ENCODE data around the gene BBOF1. TPM values are rescaled to one million over a fixed set of nuclear protein-coding genes. Genes with fewer than 3 reads are reported as not detected.

Gene BBOF1
- total RNA-seq, 1 donor from 2014 or later: 5.6 TPM

GRCh38 chr14:74064426-74064825 is 45.3 kb downstream of the BBOF1 start:
- Histone ChIP-seq H3K4me1 (no peaks in the 10 kb centered on the region), H3K27me3 (no peaks in the 10 kb centered on the region), H3K27ac (no peak overlapping the region), H3K4me3 (no peak overlapping the region), H3K36me3 (peaks cover 0 to 63% of the 10 kb centered on the region in 2 donors), H3K9me3 (no peaks in the 10 kb centered on the region)
- no peak for DNase-seq (ENCODE audit: extremely low spot score in 2 of 2)
- TF ChIP-seq POLR2A (IDR thresholded peaks at IDR 0.05) (no peak), POLR2AphosphoS5 (IDR thresholded peaks at IDR 0.05; ENCODE audit: insufficient read depth in 1 of 2, low read depth in 1 of 2) (no peak), CTCF (IDR thresholded peaks at IDR 0.05) (no peak)
- intact Hi-C loops (cut with DNase I): no loop called here

DNA sequence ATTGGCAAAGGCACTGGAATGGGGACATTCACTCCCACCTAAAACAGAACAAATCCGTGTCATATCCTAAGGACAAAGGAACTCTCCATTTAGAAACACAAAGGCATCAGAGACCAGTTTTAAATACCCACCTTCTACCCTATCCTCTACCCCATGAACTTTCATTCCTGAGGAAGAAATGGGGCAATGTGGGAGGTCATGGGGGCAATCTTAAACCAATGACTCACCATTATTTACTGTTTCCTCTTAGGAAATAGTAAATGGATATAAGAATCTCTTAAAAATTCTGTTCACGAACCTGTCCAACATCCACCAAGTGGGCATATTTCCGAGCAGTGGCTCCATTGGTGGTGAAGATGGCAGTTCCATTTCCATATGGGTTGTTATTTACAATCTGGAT is 45.7 kb downstream of the BBOF1 start:
- TF ChIP-seq POLR2A (IDR thresholded peaks at IDR 0.05) (no peak), CTCF (IDR thresholded peaks at IDR 0.05) (no peak), POLR2AphosphoS5 (IDR thresholded peaks at IDR 0.05; ENCODE audit: insufficient read depth in 1 of 2, low read depth in 1 of 2) (no peak)
- peaks cover 0 to 63% of the 10 kb centered on the region in 2 donors for H3K36me3 ChIP-seq
- no peaks in the 10 kb centered on the region for H3K4me1 ChIP-seq
- H3K4me3 ChIP-seq: no peak overlapping the region
- intact Hi-C loops (cut with DNase I): no loop called here
- H3K9me3 ChIP-seq: no peaks in the 10 kb centered on the region
- H3K27ac ChIP-seq: no peak overlapping the region
- H3K27me3 ChIP-seq: no peaks in the 10 kb centered on the region
- DNase-seq (ENCODE audit: extremely low spot score in 2 of 2): no peak

DNA sequence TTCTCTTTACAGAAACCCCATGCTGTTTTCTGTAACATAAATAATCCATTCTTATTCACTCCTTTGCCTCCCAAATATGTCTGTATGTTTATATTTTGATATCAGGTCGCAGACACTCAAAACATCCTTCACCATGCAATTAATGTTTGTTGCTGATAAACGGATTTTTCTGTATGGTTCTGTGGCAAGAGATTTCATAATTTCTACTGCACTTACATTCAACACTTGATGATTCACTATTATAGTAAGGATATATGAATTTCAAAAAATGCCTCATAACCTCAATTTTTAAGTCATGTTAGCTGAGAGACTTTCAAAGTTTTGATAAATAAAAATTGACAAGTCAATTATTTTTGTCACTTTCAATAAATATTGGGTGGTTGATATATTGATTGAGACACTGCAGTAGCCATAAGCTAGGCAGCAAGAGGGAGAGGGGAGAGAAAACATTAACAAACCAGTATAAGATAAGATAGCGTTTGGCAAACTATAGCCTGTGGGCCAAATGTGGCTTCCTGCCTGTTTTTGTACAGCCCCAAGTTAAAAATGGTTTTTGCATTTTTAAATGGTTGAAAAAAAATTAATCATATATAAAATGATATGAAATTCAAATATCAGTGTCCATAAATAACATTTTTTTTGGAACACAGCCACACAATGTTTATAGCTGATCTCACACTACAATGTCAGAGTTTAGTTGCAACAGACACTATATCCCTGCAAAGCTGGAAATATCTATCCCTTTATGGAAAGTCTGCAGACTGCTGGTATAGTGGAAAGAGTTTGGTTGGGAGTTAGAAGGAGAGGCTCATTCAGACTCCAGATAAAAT is 46.8 kb downstream of the BBOF1 start:
- intact Hi-C loops (cut with DNase I): no loop called here
- H3K4me3 ChIP-seq: no peak overlapping the region
- H3K27me3 ChIP-seq: no peaks in the 10 kb centered on the region
- H3K36me3 ChIP-seq: peaks cover 0 to 60% of the 10 kb centered on the region in 2 donors
- H3K9me3 ChIP-seq: no peaks in the 10 kb centered on the region
- H3K4me1 ChIP-seq: no peaks in the 10 kb centered on the region
- DNase-seq (ENCODE audit: extremely low spot score in 2 of 2): no peak
- TF ChIP-seq POLR2AphosphoS5 (IDR thresholded peaks at IDR 0.05; ENCODE audit: insufficient read depth in 1 of 2, low read depth in 1 of 2): no peak
- no peak for TF ChIP-seq CTCF (IDR thresholded peaks at IDR 0.05)
- TF ChIP-seq POLR2A (IDR thresholded peaks at IDR 0.05): no peak
- no peak overlapping the region for H3K27ac ChIP-seq

GRCh38 chr14:74077401-74077800 is 58.3 kb downstream of the BBOF1 start:
- no peaks in the 10 kb centered on the region for H3K4me1 ChIP-seq
- H3K4me3 ChIP-seq: no peak overlapping the region
- peaks cover 0 to 17% of the 10 kb centered on the region in 2 donors for H3K36me3 ChIP-seq
- H3K27me3 ChIP-seq: no peaks in the 10 kb centered on the region
- H3K27ac ChIP-seq: no peak overlapping the region
- no peak for TF ChIP-seq CTCF (IDR thresholded peaks at IDR 0.05)
- no peak for TF ChIP-seq POLR2AphosphoS5 (IDR thresholded peaks at IDR 0.05; ENCODE audit: insufficient read depth in 1 of 2, low read depth in 1 of 2)
- TF ChIP-seq POLR2A (IDR thresholded peaks at IDR 0.05): no peak
- H3K9me3 ChIP-seq: no peaks in the 10 kb centered on the region
- intact Hi-C loops (cut with DNase I): no loop called here
- DNase-seq (ENCODE audit: extremely low spot score in 2 of 2): no peak

GRCh38 chr14:74080820-74081460 is 61.8 kb downstream of the BBOF1 start:
- no peak overlapping the region for H3K27ac ChIP-seq
- intact Hi-C loops (cut with DNase I): no loop called here
- H3K9me3 ChIP-seq: no peaks in the 10 kb centered on the region
- H3K4me3 ChIP-seq: no peak overlapping the region
- TF ChIP-seq CTCF (IDR thresholded peaks at IDR 0.05) (no peak), POLR2A (IDR thresholded peaks at IDR 0.05) (no peak), POLR2AphosphoS5 (IDR thresholded peaks at IDR 0.05; ENCODE audit: insufficient read depth in 1 of 2, low read depth in 1 of 2) (no peak)
- peaks cover 19% of the 10 kb centered on the region for H3K4me1 ChIP-seq
- no peaks in the 10 kb centered on the region for H3K27me3 ChIP-seq
- H3K36me3 ChIP-seq: no peaks in the 10 kb centered on the region
- DNase-seq (ENCODE audit: extremely low spot score in 2 of 2): no peak
